ENCODE data around the gene ELANE.

- no peak; the same call in 1 of the 2 replicates for TF ChIP-seq POLR2A (IDR thresholded peaks at IDR 0.05; ENCODE audit: low read depth, low read length)
- no peak for TF ChIP-seq TAF1 (IDR thresholded peaks at IDR 0.05; ENCODE audit: low read depth, low read length)
Measured at GRCh38 chr19:807627-808422, 44.3 kb upstream of the ELANE start.

Measured in GM12891 (cell line).